ENCODE results near the gene ARID5A. TPM values are rescaled to one million over a fixed set of nuclear protein-coding genes. Genes with fewer than 3 reads are reported as not detected.

ARID5A gene
- total and polyA plus RNA-seq, 7 experiments from 2014 or later: 52.2 to 182 (median 111) TPM

DNA sequence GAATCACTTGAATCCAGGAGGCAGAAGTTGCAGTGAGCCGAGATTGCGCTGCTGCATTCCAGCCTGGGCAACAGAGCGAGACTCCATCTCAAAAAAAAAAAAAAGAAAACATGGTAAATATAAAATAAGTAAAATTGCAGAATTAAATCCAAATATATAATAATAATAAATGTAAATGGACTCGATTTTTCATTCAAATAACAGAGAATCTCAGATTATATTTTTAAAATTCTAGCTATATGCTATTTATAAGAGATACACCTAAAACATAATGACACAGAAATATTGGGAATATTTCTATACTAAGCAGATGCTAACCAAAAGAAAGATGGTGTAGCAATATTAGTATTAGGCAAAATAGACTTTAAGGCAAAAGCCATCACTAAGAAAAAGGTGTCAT is 16.3 kb upstream of the ARID5A start:
- no peaks in the 10 kb centered on the region for H3K27me3 ChIP-seq (ENCODE audit: control insufficient read depth in 2 of 2, insufficient read depth in 2 of 2, low read length in 2 of 2)
- no peak overlapping the region for H3K4me3 ChIP-seq (ENCODE audit: low read length)
- CTCF ChIA-PET: interaction anchor here (0.7 kb wide), 1 partner anchor 67 kb away, joined by 4 read pairs; no protein-coding TSS in a partner anchor
- Mint-ChIP-seq H3K4me3 (no peak overlapping the region), H3K36me3 (peaks cover 0 to 25% (median 4%) of the 10 kb centered on the region in 5 donors), H3K27ac (no peak overlapping the region), H3K27me3 (no peaks in the 10 kb centered on the region), H3K4me1 (peaks cover 0 to 47% (median 0%) of the 10 kb centered on the region in 7 donors), H3K9me3 (peaks cover 0 to 16% (median 6%) of the 10 kb centered on the region in 11 donors)
- no peak overlapping the region for H3K27ac ChIP-seq (ENCODE audit: low read depth, low read length)
- POLR2A ChIA-PET: interaction anchor here (0.7 kb wide), 2 partner anchors 9 to 287 kb away, joined by 4 read pairs; no protein-coding TSS in a partner anchor
- H3K9me3 ChIP-seq (ENCODE audit: control insufficient read depth in 2 of 3, low read length in 3 of 3): no peaks in the 10 kb centered on the region
- ATAC-seq: no peak
- H3K36me3 ChIP-seq (ENCODE audit: control insufficient read depth in 2 of 3, insufficient read depth in 3 of 3, low read length in 3 of 3): no peaks in the 10 kb centered on the region
- intact Hi-C loops (cut with micrococcal nuclease): no loop called here
- DNase-seq: no peak
- peaks cover 0 to 13% of the 10 kb centered on the region in 2 donors for H3K4me1 ChIP-seq (ENCODE audit: control insufficient read depth in 2 of 2, insufficient read depth in 2 of 2, low read length in 2 of 2)

DNA sequence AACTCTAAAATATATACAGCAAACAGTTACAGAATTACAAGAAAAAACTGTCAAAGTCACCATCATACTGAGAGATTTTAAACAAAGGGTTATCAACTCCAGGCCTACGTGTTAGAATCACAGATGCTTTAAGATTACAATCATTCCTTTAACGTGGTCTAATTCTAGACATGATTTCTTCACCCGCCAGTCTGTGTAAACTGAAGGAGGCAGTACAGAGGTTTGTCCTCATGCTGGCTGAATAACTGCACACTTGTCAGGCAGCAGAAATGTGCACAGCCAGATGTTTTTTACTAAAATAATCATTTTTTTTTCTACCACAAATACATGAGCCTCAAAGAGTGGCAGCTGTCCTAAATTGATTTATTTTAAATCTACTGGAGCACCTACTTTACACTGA is 15.9 kb upstream of the ARID5A start:
- Histone ChIP-seq H3K4me1 (ENCODE audit: control insufficient read depth in 2 of 2, insufficient read depth in 2 of 2, low read length in 2 of 2) (peaks cover 0 to 13% of the 10 kb centered on the region in 2 donors), H3K27ac (ENCODE audit: low read depth, low read length) (no peak overlapping the region), H3K27me3 (ENCODE audit: control insufficient read depth in 2 of 2, insufficient read depth in 2 of 2, low read length in 2 of 2) (no peaks in the 10 kb centered on the region), H3K36me3 (ENCODE audit: control insufficient read depth in 2 of 3, insufficient read depth in 3 of 3, low read length in 3 of 3) (no peaks in the 10 kb centered on the region), H3K9me3 (ENCODE audit: control insufficient read depth in 2 of 3, low read length in 3 of 3) (no peaks in the 10 kb centered on the region), H3K4me3 (ENCODE audit: low read length) (no peak overlapping the region)
- Mint-ChIP-seq H3K4me1 (peaks cover 0 to 51% (median 0%) of the 10 kb centered on the region in 7 donors), H3K27me3 (no peaks in the 10 kb centered on the region), H3K36me3 (peaks cover 0 to 25% (median 4%) of the 10 kb centered on the region in 5 donors), H3K4me3 (no peak overlapping the region), H3K27ac (no peak overlapping the region), H3K9me3 (peaks cover 0 to 16% (median 6%) of the 10 kb centered on the region in 11 donors)
- ATAC-seq (no peak), DNase-seq (no peak)
- intact Hi-C loops (cut with micrococcal nuclease): no loop called here
- ChIA-PET POLR2A (interaction anchor here (0.7 kb wide), 1 partner anchor 9 kb away, joined by 4 read pairs; no protein-coding TSS in a partner anchor), CTCF (no interaction called here)

DNA sequence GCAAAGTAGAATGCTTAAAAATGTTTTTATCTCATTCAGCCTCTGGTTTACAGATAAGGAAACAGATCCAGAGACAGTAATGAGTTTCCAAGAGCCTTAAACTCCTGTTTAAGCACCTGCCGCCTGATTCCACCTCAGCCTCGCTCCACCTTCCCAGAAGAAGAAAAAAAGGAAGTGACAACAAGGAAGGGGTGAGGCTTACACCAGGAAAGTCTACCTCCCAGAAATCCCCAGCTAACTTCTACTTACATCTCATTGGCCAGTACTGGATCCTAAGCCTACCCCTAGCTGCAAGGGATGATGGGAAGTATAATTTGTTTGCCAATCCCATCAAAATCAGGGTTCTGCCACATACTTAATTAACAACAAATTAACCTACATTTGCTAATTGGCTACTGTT is 15.3 kb upstream of the ARID5A start:
- ATAC-seq: no peak
- no peaks in the 10 kb centered on the region for H3K9me3 ChIP-seq (ENCODE audit: control insufficient read depth in 2 of 3, low read length in 3 of 3)
- CTCF ChIA-PET: no interaction called here
- Mint-ChIP-seq H3K4me3 (no peak overlapping the region), H3K36me3 (peaks cover 0 to 22% (median 4%) of the 10 kb centered on the region in 5 donors), H3K27ac (no peak overlapping the region), H3K9me3 (peaks cover 0 to 10% (median 6%) of the 10 kb centered on the region in 11 donors), H3K27me3 (no peaks in the 10 kb centered on the region), H3K4me1 (peaks cover 0 to 56% (median 0%) of the 10 kb centered on the region in 7 donors)
- peaks cover 0 to 13% of the 10 kb centered on the region in 2 donors for H3K4me1 ChIP-seq (ENCODE audit: control insufficient read depth in 2 of 2, insufficient read depth in 2 of 2, low read length in 2 of 2)
- no peak overlapping the region for H3K27ac ChIP-seq (ENCODE audit: low read depth, low read length)
- no peak for DNase-seq
- H3K36me3 ChIP-seq (ENCODE audit: control insufficient read depth in 2 of 3, insufficient read depth in 3 of 3, low read length in 3 of 3): no peaks in the 10 kb centered on the region
- POLR2A ChIA-PET: no interaction called here
- intact Hi-C loops (cut with micrococcal nuclease): no loop called here
- H3K27me3 ChIP-seq (ENCODE audit: control insufficient read depth in 2 of 2, insufficient read depth in 2 of 2, low read length in 2 of 2): no peaks in the 10 kb centered on the region
- H3K4me3 ChIP-seq (ENCODE audit: low read length): no peak overlapping the region

DNA sequence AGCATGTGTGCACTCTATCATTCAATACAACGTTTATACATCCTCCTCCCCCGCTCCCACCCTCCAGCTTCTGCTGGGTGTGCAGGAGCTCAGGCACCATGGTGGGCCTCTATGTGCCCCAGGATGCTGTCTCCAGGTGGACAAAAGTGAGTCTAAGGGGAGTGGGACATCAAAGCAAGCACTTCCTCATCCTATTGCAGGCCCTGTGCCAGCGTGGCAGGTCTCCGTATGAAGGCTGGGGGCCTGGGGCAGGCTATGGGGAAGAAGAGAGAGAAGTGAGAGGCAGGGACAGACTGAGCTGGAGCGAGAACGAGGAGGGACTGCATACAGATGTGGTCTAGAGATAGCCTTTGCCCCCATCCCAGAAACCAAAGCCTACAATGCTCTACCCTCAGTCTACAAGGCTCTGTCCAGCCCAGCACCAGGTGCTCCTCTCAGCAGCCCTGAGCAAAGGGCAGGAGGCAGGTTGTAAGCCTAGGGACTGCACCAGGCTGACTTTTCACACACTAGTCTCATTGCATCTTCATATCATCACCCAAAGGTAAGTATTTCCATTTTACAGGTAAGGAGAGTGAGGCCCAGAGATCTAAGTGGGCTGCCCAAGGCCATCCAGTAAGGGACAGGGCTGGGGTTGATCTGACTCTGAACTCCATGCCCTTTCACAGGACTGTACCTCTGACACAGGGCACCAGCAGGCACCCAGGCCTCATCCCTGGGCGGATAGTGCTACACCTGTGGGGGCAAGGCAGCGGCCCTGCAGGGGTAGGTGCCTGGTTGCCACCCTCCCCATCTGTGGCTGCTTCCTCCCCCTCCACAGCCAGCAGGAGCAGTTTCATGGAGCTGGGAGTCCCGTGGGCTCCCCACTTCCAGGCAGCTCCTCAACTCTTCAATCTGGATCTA is 14.0 kb upstream of the ARID5A start:
- CTCF ChIA-PET: interaction anchor here (0.6 kb wide), 1 partner anchor 262 kb away, joined by 3 read pairs; no protein-coding TSS in a partner anchor
- intact Hi-C loops (cut with micrococcal nuclease): no loop called here

DNA sequence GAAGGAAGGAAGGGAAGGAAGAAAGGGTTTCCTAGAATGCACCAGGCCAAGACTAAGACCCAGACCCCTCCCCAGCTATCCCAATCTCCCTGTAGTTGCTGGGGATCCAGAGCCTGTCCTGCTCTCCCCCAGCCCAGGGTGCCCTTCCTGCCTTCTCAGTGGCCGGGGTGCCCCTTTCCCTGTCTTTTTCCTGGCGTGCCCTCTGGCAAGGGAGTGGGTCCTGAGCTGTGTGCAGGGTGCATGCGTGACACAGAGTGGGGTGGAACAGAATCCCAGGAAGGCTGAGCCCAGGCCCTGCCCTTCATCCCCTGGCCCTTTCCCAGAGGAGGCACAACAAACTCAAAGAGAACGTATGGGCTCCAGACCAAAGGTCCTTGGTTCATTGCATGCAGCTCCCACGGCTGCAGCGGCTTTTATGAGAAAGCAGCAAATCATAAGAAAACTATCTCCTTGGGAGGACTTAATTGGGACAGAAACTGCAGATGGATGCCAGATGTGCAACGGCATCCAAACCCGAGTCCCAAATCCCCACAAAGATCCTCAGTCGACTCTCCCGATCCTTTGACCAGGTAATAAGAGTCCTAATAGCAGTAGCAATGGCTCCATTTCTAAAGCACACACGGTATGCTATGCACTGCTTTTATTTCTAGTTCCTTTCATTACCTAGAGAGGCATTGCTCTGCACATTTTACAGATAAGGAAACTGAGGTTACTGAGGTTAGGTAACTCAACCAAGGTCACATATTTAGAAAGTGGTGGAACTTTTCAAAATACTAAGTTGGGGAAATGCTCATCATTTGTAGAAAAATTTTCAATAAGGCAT is 12.7 kb upstream of the ARID5A start:
- DNase-seq (peak in 1 of 9 donors; percentile 3), ATAC-seq (no peak)
- Mint-ChIP-seq H3K27ac (peak overlapping the region in 1 of 9 donors; percentile 82), H3K36me3 (peaks cover 0 to 6% (median 0%) of the 10 kb centered on the region in 5 donors), H3K27me3 (no peaks in the 10 kb centered on the region), H3K9me3 (no peaks in the 10 kb centered on the region), H3K4me3 (peak overlapping the region in 1 of 10 donors; percentile 74), H3K4me1 (peaks cover 12 to 74% (median 20%) of the 10 kb centered on the region in 7 donors)
- ChIA-PET CTCF (no interaction called here), POLR2A (interaction anchor here (0.8 kb wide), 1 partner anchor 30 kb away, joined by 3 read pairs; no protein-coding TSS in a partner anchor)
- H3K4me3 ChIP-seq (ENCODE audit: low read length): peak overlapping the region; percentile 21
- H3K9me3 ChIP-seq (ENCODE audit: control insufficient read depth in 2 of 3, low read length in 3 of 3): no peaks in the 10 kb centered on the region
- H3K27ac ChIP-seq (ENCODE audit: low read depth, low read length): no peak overlapping the region
- H3K36me3 ChIP-seq (ENCODE audit: control insufficient read depth in 2 of 3, insufficient read depth in 3 of 3, low read length in 3 of 3): no peaks in the 10 kb centered on the region
- H3K27me3 ChIP-seq (ENCODE audit: control insufficient read depth in 2 of 2, insufficient read depth in 2 of 2, low read length in 2 of 2): no peaks in the 10 kb centered on the region
- intact Hi-C loops (cut with micrococcal nuclease): loop anchor here in 1 of 2 donors (1.0 to 2.0 kb wide), 2 partner anchors 14 to 15 kb away; no protein-coding TSS in a partner anchor
- H3K4me1 ChIP-seq (ENCODE audit: control insufficient read depth in 2 of 2, insufficient read depth in 2 of 2, low read length in 2 of 2): peaks cover 21 to 29% of the 10 kb centered on the region in 2 donors

More for the DNA sequence above, 14.0 kb upstream of the ARID5A start:
- POLR2A ChIA-PET: interaction anchor here (1.1 kb wide), 1 partner anchor 14 kb away, joined by 8 read pairs; no protein-coding TSS in a partner anchor
- Mint-ChIP-seq H3K4me1 (peaks cover 5 to 63% (median 7%) of the 10 kb centered on the region in 7 donors), H3K36me3 (peaks cover 0 to 14% (median 0%) of the 10 kb centered on the region in 5 donors), H3K27me3 (no peaks in the 10 kb centered on the region), H3K27ac (peak overlapping the region in 1 of 9 donors; percentile 7), H3K9me3 (peaks cover 0 to 3% (median 0%) of the 10 kb centered on the region in 11 donors), H3K4me3 (peak overlapping the region in 2 of 10 donors; percentile 17 to 26)
- DNase-seq (peak in 1 of 9 donors; percentile 3), ATAC-seq (no peak)
- no peaks in the 10 kb centered on the region for H3K27me3 ChIP-seq (ENCODE audit: control insufficient read depth in 2 of 2, insufficient read depth in 2 of 2, low read length in 2 of 2)
- no peaks in the 10 kb centered on the region for H3K9me3 ChIP-seq (ENCODE audit: control insufficient read depth in 2 of 3, low read length in 3 of 3)
- no peak overlapping the region for H3K4me3 ChIP-seq (ENCODE audit: low read length)
- H3K27ac ChIP-seq (ENCODE audit: low read depth, low read length): no peak overlapping the region
- H3K36me3 ChIP-seq (ENCODE audit: control insufficient read depth in 2 of 3, insufficient read depth in 3 of 3, low read length in 3 of 3): no peaks in the 10 kb centered on the region
- peaks cover 8 to 19% of the 10 kb centered on the region in 2 donors for H3K4me1 ChIP-seq (ENCODE audit: control insufficient read depth in 2 of 2, insufficient read depth in 2 of 2, low read length in 2 of 2)

All from naive thymus-derived CD4-positive, alpha-beta T cell (primary cell).